GM12878 (cell line): Measurements from ENCODE around the gene TMEM192. TPM values are rescaled to one million over a fixed set of nuclear protein-coding genes. Genes with fewer than 3 reads are reported as not detected.

Source experiments
- ATAC-seq: fragments of 200-7000 bp; cut with Tn5 transposase; 3 replicates; pipeline ENCODE4 v1.9.1; 2020; ENCODE audit warnings: mild to moderate bottlenecking, moderate library complexity
- Bru-seq: library from RNA; stranded (reverse); fragments of 400-500 nt; gene quantifications from one replicate; lab custom pipeline; 2021; lab: Mats Ljungman, UMichigan
- BruChase-seq, 2 experiments: library from RNA; stranded (reverse); fragments of 400-500 nt; gene quantifications; one replicate each; lab custom pipeline; 2021; lab: Mats Ljungman, UMichigan
- BruUV-seq: library from RNA; stranded (reverse); fragments of 400-500 nt; replicated peaks from 2 replicates; lab custom pipeline; 2021; lab: Mats Ljungman, UMichigan
- CTCF ChIA-PET: fragments of 300-600 bp; sonication (Branson Sonifier 250); formaldehyde crosslinking; extraction: SDS; loops from one replicate; lab custom pipeline; 2021; ENCODE audit warnings: inconsistent platforms; lab: Yijun Ruan, JAX
- POLR2A ChIA-PET: fragments of 350-600 bp; formaldehyde crosslinking; extraction: SDS; loops from one replicate; lab custom pipeline; 2021; ENCODE audit warnings: inconsistent platforms; lab: Charles Lee
- RAD21 ChIA-PET: fragments of 300-600 bp; sonication (Branson Sonifier 250); formaldehyde crosslinking; loops from one replicate; lab custom pipeline; 2023; ENCODE audit warnings: antibody characterized with exemption; ENCODE audit not compliant: unreplicated experiment; lab: Charles Lee
- SMC1A ChIA-PET: fragments of 300-600 bp; sonication (Branson Sonifier 250); formaldehyde crosslinking; loops from one replicate; lab custom pipeline; 2023; ENCODE audit not compliant: unreplicated experiment, uncharacterized antibody; lab: Charles Lee
- DNase-seq: peaks from one replicate; pipeline ENCODE4 v3.0.0-alpha.2; 2011; ENCODE audit warnings: low read depth, low spot score
- FAIRE-seq: peaks from 3 replicates; lab custom pipeline; 2011; peaks lifted over from hg19 to GRCh38; lab: Jason Lieb, UNC
- H2AFZ ChIP-seq: 2 replicates; pipeline ENCODE4 v1.6.0; 2011; ENCODE audit warnings: low read depth, low read length, control low read depth; ENCODE audit not compliant: control insufficient read depth
- H3K27ac ChIP-seq: 2 replicates; pipeline ENCODE4 v1.5.1; 2011; ENCODE audit warnings: control low read depth; ENCODE audit not compliant: control insufficient read depth, insufficient read depth
- H3K27me3 ChIP-seq, 2 experiments: replicated peaks in 1 of 2; 2 replicates each; pipeline versions ENCODE4 v1.6.0 to v1.6.1; 2011; ENCODE audit warnings: low read length in 1 of 2; ENCODE audit not compliant: control insufficient read depth in 2 of 2, insufficient read depth in 2 of 2
- H3K36me3 ChIP-seq, 2 experiments: 2 replicates each; pipeline ENCODE4 v1.5.1; 2011; ENCODE audit warnings: low read length in 1 of 2; ENCODE audit not compliant: control insufficient read depth in 2 of 2, insufficient read depth in 2 of 2
- H3K4me1 ChIP-seq: 2 replicates; pipeline ENCODE4 v1.6.1; 2011; ENCODE audit warnings: mild to moderate bottlenecking, low read length, moderate library complexity, mixed read lengths; ENCODE audit not compliant: control insufficient read depth, insufficient read depth
- H3K4me2 ChIP-seq: 2 replicates; pipeline ENCODE4 v1.6.0; 2011; ENCODE audit warnings: control low read depth; ENCODE audit not compliant: control insufficient read depth, insufficient read depth
- H3K4me3 ChIP-seq: fragments of 200-600 bp; sonication (generic); 2 replicates; pipeline ENCODE4 v1.5.1; 2016
- H3K79me2 ChIP-seq: 2 replicates; pipeline ENCODE4 v1.6.0; 2011; ENCODE audit warnings: low read length; ENCODE audit not compliant: control insufficient read depth, insufficient read depth
- H3K9ac ChIP-seq: 2 replicates; pipeline ENCODE4 v1.8.0; 2011; ENCODE audit warnings: low read length, control low read depth, mixed read lengths; ENCODE audit not compliant: control insufficient read depth, insufficient read depth
- H3K9me3 ChIP-seq: replicated peaks from 3 replicates; pipeline ENCODE4 v1.5.1; 2011; ENCODE audit warnings: mild to moderate bottlenecking, low read length; ENCODE audit not compliant: control insufficient read depth, insufficient read depth
- H4K20me1 ChIP-seq: 2 replicates; pipeline ENCODE4 v1.6.0; 2011; ENCODE audit not compliant: control insufficient read depth, insufficient read depth
- EP300 ChIP-seq, 2 experiments: fragments of 150-350 bp in 1 of 2; IDR thresholded peaks; 2 replicates each; pipeline ENCODE4 v1.6.1; 2011 to 2012; ENCODE audit warnings: low read depth in 2 of 2, low read length in 2 of 2, borderline replicate concordance in 1 of 2, improper control_type of control experiment in 1 of 2, inconsistent platforms in 1 of 2; ENCODE audit not compliant: control insufficient read depth in 1 of 2
- ESRRA ChIP-seq: IDR thresholded peaks from 2 replicates; pipeline ENCODE4 v1.6.1; 2012; ENCODE audit warnings: mild to moderate bottlenecking, low read length, improper control_type of control experiment
- FOS ChIP-seq: IDR thresholded peaks from 3 replicates; pipeline ENCODE4 v1.6.1; 2011; ENCODE audit warnings: borderline replicate concordance; ENCODE audit not compliant: insufficient read length; ENCODE audit errors: extremely low read depth
- KDM1A ChIP-seq: fragments of 200-600 bp; sonication (generic); IDR thresholded peaks from 2 replicates; pipeline ENCODE4 v1.6.1; 2016; ENCODE audit warnings: borderline replicate concordance
- RUNX3 ChIP-seq: IDR thresholded peaks from 2 replicates; pipeline ENCODE4 v1.6.1; 2012; ENCODE audit warnings: low read length, inconsistent platforms
- WGBS: methylation state at CpG from one replicate; pipeline ENCODE4 v1.1.6; 2016; ENCODE audit warnings: low lambda C conversion rate; ENCODE audit not compliant: insufficient replicate concordance, insufficient coverage; ENCODE audit errors: missing lambda C conversion rate; 5-methylcytosine and 5-hydroxymethylcytosine counted together
- in situ Hi-C: fragments of 300-500 bp; cut with MboI; formaldehyde crosslinking; loops from 9 replicates; pipeline ENCODE4 v1.14.3; 2018; ENCODE audit warnings: mixed read lengths
- intact Hi-C: fragments of 100-400 bp; cut with micrococcal nuclease; formaldehyde crosslinking; loops from one replicate; pipeline ENCODE4 v1.14.2; 2022; ENCODE audit not compliant: unreplicated experiment
- long read RNA-seq, 2 experiments: library from polyadenylated mRNA; unstranded; transcript quantifications; one replicate each; pipeline ENCODE4 v2.0.0, GENCODE V29; 2019 to 2020
- polyA minus RNA-seq, 3 experiments: library from RNA; depleted of rRNA, polyadenylated mRNA; stranded (reverse); fragments of >200 nt; gene quantifications; 2 replicates each; pipeline ENCODE4 v1.2.3, GENCODE V29; 2011
- polyA plus RNA-seq, 11 experiments: library from polyadenylated mRNA; depleted of rRNA in 4 of 11; unstranded in 6 of 11; stranded (reverse) in 5 of 11; fragments of >200 nt; fragmentation: Nextera tagmentation in 4 of 11; fragmentation: Illumina TruSeq in 1 of 11; extraction: Ambion mirVana in 4 of 11; extraction: Trizol in 1 of 11; gene quantifications; 1 replicate in 1 of 11; 2 replicates in 10 of 11; pipeline versions ENCODE4 v1.2.1 to v1.2.3, GENCODE V29; 2011 to 2016; ENCODE audit warnings: inconsistent platforms in 2 of 11, missing spikeins in 2 of 11, low read depth in 1 of 11
- total RNA-seq, 4 experiments: library from RNA; depleted of rRNA in 3 of 4; stranded (reverse); fragments of >200 nt in 3 of 4; fragmentation: Illumina TruSeq in 1 of 4; extraction: Trizol in 1 of 4; gene quantifications; 2 replicates each; pipeline versions ENCODE4 v1.2.1 to v1.2.3, GENCODE V29; 2013 to 2021
- TF ChIP-seq, protein P1 (sequence below): IDR thresholded peaks from 2 replicates; pipeline ENCODE4 v1.6.1; 2011; ENCODE audit warnings: borderline replicate concordance, low read depth, mild to moderate bottlenecking, moderate library complexity, mixed read lengths, low read length; ENCODE audit not compliant: insufficient read depth; ENCODE audit errors: extremely low read length
- TF ChIP-seq, protein P2 (sequence below): IDR thresholded peaks from 2 replicates; pipeline ENCODE4 v1.6.1; 2012; ENCODE audit warnings: improper control_type of control experiment, low read depth, low read length; ENCODE audit not compliant: insufficient replicate concordance
- TF ChIP-seq, protein P3 (sequence below): IDR thresholded peaks from 2 replicates; pipeline ENCODE4 v1.6.1; 2011; ENCODE audit warnings: borderline replicate concordance, low read depth, mild to moderate bottlenecking, moderate library complexity, low read length; ENCODE audit not compliant: insufficient read depth, poor library complexity, severe bottlenecking

Gene TMEM192
- total RNA-seq (2013; cell fraction: nucleolus; rRNA removed): 4.6 and 5.8 TPM in 2 replicates
- total RNA-seq (2014; rRNA removed): 10.0 and 16.0 TPM in 2 replicates
- 10.1 and 10.4 TPM in 2 replicates for total RNA-seq (2014; rRNA removed; fragmentation: Illumina TruSeq; extraction: Trizol)
- 8.9 and 10.6 TPM in 2 replicates for total RNA-seq (2021)
- polyA plus RNA-seq (2011; ENCODE audit: low read depth): 7.0 TPM
- 11.3 and 13.1 TPM in 2 replicates for polyA plus RNA-seq (2011; rRNA removed)
- 6.8 and 10.3 TPM in 2 replicates for polyA plus RNA-seq (2011; cell fraction: cytosol; rRNA removed)
- 1.1 and 2.6 TPM in 2 replicates for polyA plus RNA-seq (2011; cell fraction: nucleus; rRNA removed)
- 6.1 and 8.5 TPM in 2 replicates for polyA plus RNA-seq (2012)
- polyA plus RNA-seq (2014; fragmentation: Illumina TruSeq; extraction: Trizol): 13.2 and 16.0 TPM in 2 replicates
- 1 to 10 TPM; 1.8 to 3.8 TPM for polyA plus RNA-seq (2014; fragmentation: Nextera tagmentation; extraction: Ambion mirVana)
- polyA plus RNA-seq (2014; rRNA removed): 8.6 and 10.7 TPM in 2 replicates
- 10 to 100 TPM; 10.0 to 13.1 TPM for polyA plus RNA-seq (2016; fragmentation: Nextera tagmentation; extraction: Ambion mirVana)
- 8.6 and 16.5 TPM in 2 replicates for polyA minus RNA-seq (2011; rRNA and poly(A)+ RNA removed)
- 3.7 and 6.3 TPM in 2 replicates for polyA minus RNA-seq (2011; cell fraction: cytosol; rRNA and poly(A)+ RNA removed)
- 0.73 and 2.0 TPM in 2 replicates for polyA minus RNA-seq (2011; cell fraction: nucleus; rRNA and poly(A)+ RNA removed)
- Bru-seq, nascent RNA: percentile 45 among the genes with signal in this experiment
- BruChase-seq, experiment 1, labeled RNA remaining after a 6-hour chase: percentile 41 among the genes with signal in this experiment
- BruChase-seq, experiment 2, labeled RNA remaining after a 2-hour chase: percentile 42 among the genes with signal in this experiment
- long read RNA-seq, experiment 1, full-length matches to known transcripts: 2 of 3 reads
- long read RNA-seq, experiment 1, partial matches to known transcripts: 0 of 3 reads
- long read RNA-seq, experiment 1, other reads (novel, unspliced or antisense): 1 of 3 reads
- long read RNA-seq, experiment 2, full-length matches to known transcripts: 26 of 45 reads
- long read RNA-seq, experiment 2, partial matches to known transcripts: 6 of 45 reads
- long read RNA-seq, experiment 2, other reads (novel, unspliced or antisense): 13 of 45 reads

DNA sequence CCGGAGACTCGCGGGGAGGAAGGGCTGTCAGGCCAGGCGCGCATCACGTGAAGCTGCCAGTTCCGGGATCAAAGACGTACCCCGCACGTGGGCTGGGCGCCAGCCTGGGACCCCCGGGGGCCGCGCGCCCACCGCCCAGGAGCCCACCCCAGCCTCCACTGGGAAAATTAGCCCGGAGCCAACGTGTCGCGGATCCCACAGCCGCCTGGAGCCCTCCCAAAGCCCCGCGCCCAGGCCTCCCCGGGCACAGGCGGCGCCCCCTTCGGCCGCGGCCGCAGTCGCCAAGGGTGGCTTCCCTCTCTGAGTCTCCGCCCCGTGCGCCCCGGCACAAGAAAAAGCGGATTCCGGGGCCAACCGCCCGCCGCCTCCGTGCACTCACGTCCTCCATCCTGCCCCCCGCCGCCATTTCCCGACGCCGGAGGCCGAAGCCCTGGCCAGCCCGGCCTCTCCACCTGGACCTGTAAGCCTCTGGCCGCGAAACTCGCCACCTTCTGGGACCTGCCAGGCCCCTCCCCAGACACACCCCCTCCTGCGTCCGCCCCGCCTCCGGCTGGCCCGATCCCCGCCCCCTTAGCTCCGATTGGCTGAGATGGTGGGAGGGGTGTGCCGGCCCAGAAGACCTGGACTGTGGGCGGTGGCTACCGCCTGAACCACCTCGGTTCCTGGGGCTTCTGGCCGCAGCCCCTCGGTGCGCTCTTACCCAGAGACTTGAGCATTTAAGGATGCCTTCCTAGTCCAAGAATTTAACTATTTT is at the start of gene TMEM192:
Gene TMEM192 (minus strand): TSS at position 493 of the 754 bp plus-strand sequence. CDS start 87 bp downstream, at position 406.
- Histone ChIP-seq H2AFZ (peak within 1 kb of the TSS; percentile 98), H3K27ac (peak within 1 kb of the TSS; percentile 90), H3K9me3 (peaks cover 2% of the 10 kb centered on the region; the same call in 1 of the 3 replicates), H3K79me2 (peaks cover 7% of the 10 kb centered on the region), H3K36me3 (no peaks in the 10 kb centered on the region), H3K9ac (peak within 1 kb of the TSS; percentile 88), H3K4me1 (no peaks in the 10 kb centered on the region), H3K4me2 (peak within 1 kb of the TSS; percentile 83), H3K27me3 (no peaks in the 10 kb centered on the region), H3K4me3 (peak within 1 kb of the TSS; percentile 84), H4K20me1 (no peaks in the 10 kb centered on the region)
- intact Hi-C loops (loop anchor here (5.0 kb wide), 1 partner anchor 215 kb away; the partner anchor contains the start of gene MSMO1), in situ Hi-C loops (no loop called here)
- ChIA-PET CTCF (interaction anchor here (0.6 to 3.5 kb wide), 23 partner anchors 8 to 356 kb away, joined by 3 to 19 read pairs (median 5); partner anchors contain the start of gene MSMO1), SMC1A (interaction anchor here (0.6 to 2.0 kb wide), 10 partner anchors 7 to 374 kb away, joined by 3 to 5 read pairs (median 3); no protein-coding TSS in a partner anchor), RAD21 (interaction anchor here (0.6 to 2.1 kb wide), 8 partner anchors 9 to 231 kb away, joined by 3 to 11 read pairs (median 4); no protein-coding TSS in a partner anchor), POLR2A (interaction anchor here (0.6 to 1.2 kb wide), 5 partner anchors 53 to 247 kb away, joined by 3 to 7 read pairs (median 3); no protein-coding TSS in a partner anchor)
- peak; percentile 78 for FAIRE-seq
- WGBS: 2% methylated on average over 55 of the region's 66 CpGs
- peak; percentile 70 for DNase-seq
- BruUV-seq: no TSS peak
- peak; percentile 98 for ATAC-seq
- TF ChIP-seq, protein P1, sequence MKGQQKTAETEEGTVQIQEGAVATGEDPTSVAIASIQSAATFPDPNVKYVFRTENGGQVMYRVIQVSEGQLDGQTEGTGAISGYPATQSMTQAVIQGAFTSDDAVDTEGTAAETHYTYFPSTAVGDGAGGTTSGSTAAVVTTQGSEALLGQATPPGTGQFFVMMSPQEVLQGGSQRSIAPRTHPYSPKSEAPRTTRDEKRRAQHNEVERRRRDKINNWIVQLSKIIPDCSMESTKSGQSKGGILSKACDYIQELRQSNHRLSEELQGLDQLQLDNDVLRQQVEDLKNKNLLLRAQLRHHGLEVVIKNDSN: peak; percentile 96
- TF ChIP-seq RUNX3 (peak; percentile 59), FOS (no peak), KDM1A (no peak), EP300 (IDR thresholded peaks at IDR 0.05; ENCODE audit: borderline replicate concordance in 1 of 2, control insufficient read depth in 1 of 2, low read depth in 2 of 2, low read length in 2 of 2) (no peak), ESRRA (no peak)
- TF ChIP-seq, protein P2, sequence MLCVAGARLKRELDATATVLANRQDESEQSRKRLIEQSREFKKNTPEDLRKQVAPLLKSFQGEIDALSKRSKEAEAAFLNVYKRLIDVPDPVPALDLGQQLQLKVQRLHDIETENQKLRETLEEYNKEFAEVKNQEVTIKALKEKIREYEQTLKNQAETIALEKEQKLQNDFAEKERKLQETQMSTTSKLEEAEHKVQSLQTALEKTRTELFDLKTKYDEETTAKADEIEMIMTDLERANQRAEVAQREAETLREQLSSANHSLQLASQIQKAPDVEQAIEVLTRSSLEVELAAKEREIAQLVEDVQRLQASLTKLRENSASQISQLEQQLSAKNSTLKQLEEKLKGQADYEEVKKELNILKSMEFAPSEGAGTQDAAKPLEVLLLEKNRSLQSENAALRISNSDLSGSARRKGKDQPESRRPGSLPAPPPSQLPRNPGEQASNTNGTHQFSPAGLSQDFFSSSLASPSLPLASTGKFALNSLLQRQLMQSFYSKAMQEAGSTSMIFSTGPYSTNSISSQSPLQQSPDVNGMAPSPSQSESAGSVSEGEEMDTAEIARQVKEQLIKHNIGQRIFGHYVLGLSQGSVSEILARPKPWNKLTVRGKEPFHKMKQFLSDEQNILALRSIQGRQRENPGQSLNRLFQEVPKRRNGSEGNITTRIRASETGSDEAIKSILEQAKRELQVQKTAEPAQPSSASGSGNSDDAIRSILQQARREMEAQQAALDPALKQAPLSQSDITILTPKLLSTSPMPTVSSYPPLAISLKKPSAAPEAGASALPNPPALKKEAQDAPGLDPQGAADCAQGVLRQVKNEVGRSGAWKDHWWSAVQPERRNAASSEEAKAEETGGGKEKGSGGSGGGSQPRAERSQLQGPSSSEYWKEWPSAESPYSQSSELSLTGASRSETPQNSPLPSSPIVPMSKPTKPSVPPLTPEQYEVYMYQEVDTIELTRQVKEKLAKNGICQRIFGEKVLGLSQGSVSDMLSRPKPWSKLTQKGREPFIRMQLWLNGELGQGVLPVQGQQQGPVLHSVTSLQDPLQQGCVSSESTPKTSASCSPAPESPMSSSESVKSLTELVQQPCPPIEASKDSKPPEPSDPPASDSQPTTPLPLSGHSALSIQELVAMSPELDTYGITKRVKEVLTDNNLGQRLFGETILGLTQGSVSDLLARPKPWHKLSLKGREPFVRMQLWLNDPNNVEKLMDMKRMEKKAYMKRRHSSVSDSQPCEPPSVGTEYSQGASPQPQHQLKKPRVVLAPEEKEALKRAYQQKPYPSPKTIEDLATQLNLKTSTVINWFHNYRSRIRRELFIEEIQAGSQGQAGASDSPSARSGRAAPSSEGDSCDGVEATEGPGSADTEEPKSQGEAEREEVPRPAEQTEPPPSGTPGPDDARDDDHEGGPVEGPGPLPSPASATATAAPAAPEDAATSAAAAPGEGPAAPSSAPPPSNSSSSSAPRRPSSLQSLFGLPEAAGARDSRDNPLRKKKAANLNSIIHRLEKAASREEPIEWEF: no peak
- TF ChIP-seq, protein P3, sequence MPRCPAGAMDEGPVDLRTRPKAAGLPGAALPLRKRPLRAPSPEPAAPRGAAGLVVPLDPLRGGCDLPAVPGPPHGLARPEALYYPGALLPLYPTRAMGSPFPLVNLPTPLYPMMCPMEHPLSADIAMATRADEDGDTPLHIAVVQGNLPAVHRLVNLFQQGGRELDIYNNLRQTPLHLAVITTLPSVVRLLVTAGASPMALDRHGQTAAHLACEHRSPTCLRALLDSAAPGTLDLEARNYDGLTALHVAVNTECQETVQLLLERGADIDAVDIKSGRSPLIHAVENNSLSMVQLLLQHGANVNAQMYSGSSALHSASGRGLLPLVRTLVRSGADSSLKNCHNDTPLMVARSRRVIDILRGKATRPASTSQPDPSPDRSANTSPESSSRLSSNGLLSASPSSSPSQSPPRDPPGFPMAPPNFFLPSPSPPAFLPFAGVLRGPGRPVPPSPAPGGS: peak; percentile 16
